IPS DF 4.7 (cell line): ENCODE results near the gene ARHGEF17.

Source experiments
- DNase-seq: peaks from one replicate; pipeline ENCODE4 v3.0.0-alpha.2; 2013; ENCODE audit warnings: low spot score; ENCODE audit errors: extremely low read depth

The ARHGEF17 gene

GRCh38 chr11:73291196-73291595, 16.9 kb upstream of the ARHGEF17 start:
- no peak for DNase-seq

GRCh38 chr11:73291781-73292524, 16.1 kb upstream of the ARHGEF17 start:
- no peak for DNase-seq

GRCh38 chr11:73292525-73292894, 15.6 kb upstream of the ARHGEF17 start:
- DNase-seq, result no peak

- DNase-seq, result no peak
Observed at GRCh38 chr11:73293356-73293936, 14.6 kb upstream of the ARHGEF17 start.

GRCh38 chr11:73294604-73295003, 13.5 kb upstream of the ARHGEF17 start:
- DNase-seq, result no peak

GRCh38 chr11:73295241-73295995, 12.7 kb upstream of the ARHGEF17 start:
- no peak for DNase-seq

GRCh38 chr11:73295996-73296318, 12.1 kb upstream of the ARHGEF17 start:
- DNase-seq, result no peak

GRCh38 chr11:73296501-73297230, 11.4 kb upstream of the ARHGEF17 start:
- DNase-seq, result no peak

- no peak for DNase-seq
Observed at GRCh38 chr11:73297231-73297590, 10.9 kb upstream of the ARHGEF17 start.

- DNase-seq, result no peak
Observed at GRCh38 chr11:73297702-73298101, 10.4 kb upstream of the ARHGEF17 start.

- DNase-seq, result no peak
Observed at GRCh38 chr11:73298233-73298632, 9.8 kb upstream of the ARHGEF17 start.

- DNase-seq, result no peak
Observed at GRCh38 chr11:73299751-73300150, 8.3 kb upstream of the ARHGEF17 start.

GRCh38 chr11:73306069-73306841, 1.8 kb upstream of the ARHGEF17 start:
- DNase-seq, result no peak

- DNase-seq, result no peak
Observed at GRCh38 chr11:73306977-73307322, 1.1 kb upstream of the ARHGEF17 start.

GRCh38 chr11:73307323-73308002, 613 bp upstream of the ARHGEF17 start:
- DNase-seq, result no peak

GRCh38 chr11:73308961-73309919, 1.2 kb downstream of the ARHGEF17 start:
- no peak for DNase-seq

- DNase-seq, result no peak
Observed at GRCh38 chr11:73310076-73310475, 2.0 kb downstream of the ARHGEF17 start.

- DNase-seq, result no peak
Observed at GRCh38 chr11:73310661-73311393, 2.8 kb downstream of the ARHGEF17 start.

GRCh38 chr11:73311394-73311869, 3.4 kb downstream of the ARHGEF17 start:
- DNase-seq, result no peak
